ENCODE measurements around the gene AR.
"Not testable (repeated sequence)": the region's sequence is repeated elsewhere in the genome, so short reads cannot be mapped to it uniquely, and the experiment has no call there.

Gene AR

DNA sequence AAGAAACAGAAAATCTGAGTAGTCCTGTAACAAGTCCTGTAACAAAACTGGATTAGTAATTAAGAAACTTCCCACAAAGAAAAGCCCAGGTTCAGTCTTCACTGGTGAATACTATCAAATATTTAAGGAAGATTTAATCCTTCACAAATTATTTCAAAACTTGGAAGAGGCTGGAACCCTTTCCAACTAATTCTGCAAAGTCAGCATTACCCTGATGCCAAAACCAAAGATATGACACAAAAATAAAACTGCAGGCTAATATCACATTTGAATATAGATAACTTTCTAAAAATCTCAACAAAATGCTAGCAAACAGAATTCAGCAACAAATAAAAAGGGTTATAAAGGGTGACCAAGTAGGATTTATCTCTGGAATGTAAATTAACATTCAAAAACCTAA is 80.5 kb downstream of the AR start:
- DNase-seq (ENCODE audit: low read depth in 2 of 2), result no peak

DNA sequence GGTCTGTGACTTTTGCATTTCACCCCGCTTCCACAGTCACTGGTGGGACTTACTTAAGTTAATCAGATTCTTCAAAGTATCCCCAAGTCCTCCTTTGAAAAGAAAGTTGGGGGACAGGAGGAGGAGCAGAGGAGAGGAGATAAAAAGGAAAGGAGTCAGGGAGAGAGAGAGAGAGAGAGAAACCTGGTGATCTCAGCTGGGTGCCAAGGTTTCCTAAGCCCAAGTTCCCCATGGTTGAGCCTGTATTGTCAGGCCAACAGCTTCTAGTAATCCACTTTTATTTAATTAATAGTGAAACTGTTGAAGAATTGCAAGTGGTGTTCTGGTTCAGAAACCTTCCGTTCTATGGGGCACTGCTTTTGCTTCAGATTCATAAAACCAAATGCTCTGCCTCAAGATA is 91.6 kb downstream of the AR start:
- DNase-seq (ENCODE audit: low read depth in 2 of 2), result no peak

DNA sequence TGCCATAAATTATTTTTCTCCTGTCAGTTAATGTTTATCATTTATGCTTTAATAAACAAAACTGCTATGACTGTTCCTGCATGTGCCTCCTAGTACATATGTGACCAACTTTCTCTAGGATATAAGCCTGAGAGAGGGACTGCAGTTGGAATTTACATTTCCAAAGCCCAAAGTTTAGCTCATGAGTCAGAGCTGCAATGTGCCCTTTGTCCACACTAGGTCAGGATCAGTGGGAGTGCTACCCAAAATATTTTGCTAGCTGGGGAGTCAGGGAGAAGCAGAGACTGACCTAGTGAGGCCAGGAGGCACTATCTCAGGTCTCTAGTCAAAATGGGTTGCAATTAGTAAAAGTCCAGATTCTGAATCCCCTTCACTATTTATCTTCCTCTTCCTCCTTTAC is 92.7 kb downstream of the AR start:
- DNase-seq (ENCODE audit: low read depth in 2 of 2), result no peak

GRCh38 chrX:67637293-67637692 is 93.5 kb downstream of the AR start:
- not testable (repeated sequence) for DNase-seq (ENCODE audit: low read depth in 2 of 2)

DNA sequence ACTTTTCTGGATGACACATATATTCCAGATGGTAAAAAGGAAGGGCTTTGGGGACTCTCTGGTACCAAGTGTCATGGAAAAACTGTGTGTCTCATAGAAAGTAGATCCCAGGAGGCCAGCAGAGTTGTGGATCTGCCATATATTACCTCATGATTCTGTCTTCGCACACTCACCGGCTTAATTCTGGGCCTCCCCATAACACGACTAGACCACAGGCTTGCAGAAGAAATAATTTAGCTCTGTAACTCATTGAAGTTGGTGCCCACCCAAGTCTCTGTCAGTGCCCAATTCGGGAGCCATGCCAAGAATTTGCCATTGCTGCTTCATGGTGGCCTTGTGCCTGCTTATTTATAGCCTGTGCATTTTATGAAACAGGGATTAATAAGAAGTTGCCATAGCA is 104.5 kb downstream of the AR start:
- no peak for DNase-seq (ENCODE audit: low read depth in 2 of 2)

DNA sequence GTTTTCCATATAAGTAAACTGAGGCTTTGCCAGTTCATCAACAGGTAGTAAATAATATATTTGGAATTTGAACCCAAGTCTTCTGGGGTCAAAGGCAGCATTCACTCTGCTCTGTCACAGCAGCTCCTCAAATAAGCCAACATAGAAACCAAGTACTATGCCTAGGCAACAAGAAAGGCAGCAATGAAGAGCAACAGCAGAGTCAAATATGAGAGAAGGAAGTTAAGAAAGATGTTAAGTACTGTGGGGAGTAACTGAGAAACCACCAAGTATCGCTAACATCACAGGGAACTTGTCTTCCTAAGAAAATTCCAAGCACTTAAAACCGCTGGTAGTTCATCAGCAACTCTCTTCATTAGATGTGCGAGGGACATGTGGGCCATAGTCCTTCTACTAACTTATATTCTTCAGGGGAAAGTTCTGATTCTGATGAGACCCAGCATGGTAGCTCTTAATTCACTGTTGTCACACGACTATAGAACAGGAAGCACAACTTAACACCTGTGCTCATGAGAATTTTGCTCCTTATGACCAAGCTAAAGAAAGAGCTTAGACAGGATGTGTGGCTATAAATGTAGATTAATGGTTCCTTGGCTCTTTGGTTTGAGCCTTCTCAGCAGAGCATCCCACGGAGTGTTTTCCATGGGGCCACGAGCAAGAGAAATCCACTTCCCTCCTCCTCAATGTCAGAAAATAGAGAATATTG is 107.8 kb downstream of the AR start:
- no peak for DNase-seq (ENCODE audit: low read depth in 2 of 2)

DNA sequence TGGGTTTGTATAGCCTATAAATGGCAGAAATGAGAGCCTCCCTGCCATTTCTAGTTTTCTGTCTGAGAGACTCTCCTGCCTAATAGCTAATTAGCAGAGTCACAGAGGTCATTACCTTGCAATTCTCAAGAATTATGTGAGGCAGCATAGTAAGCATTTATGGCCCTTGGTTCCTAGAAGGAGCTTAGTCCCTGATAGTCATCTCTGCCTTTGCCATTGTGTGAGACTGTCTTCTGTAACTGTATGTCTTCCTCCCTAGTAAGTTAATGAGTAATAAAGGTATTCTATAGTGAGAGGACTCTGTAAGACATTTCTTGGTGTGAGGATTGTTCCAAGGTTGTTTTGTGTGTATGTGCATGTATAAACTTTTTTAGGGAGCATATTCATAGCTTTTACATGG is 108.7 kb downstream of the AR start:
- no peak for DNase-seq (ENCODE audit: low read depth in 2 of 2)

DNA sequence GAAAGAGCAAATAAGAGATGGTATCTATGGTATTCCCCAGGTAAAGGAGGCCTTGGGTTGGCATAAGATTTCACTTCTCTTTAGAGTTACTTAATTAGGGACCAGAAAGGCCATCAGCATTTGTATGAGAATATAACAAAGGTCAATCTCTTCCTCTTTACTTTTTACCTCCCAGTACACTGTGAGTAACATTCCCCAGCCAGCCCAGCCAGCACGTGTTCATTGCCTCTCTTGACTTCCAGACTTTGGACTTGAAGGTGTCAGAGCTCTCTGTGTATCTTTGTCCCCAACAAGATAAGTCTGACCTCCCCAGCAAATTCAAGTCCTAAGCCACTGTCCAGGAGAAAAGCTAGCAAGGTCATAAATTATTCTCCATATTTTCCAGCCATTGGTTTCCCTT is 110.5 kb downstream of the AR start:
- no peak for DNase-seq (ENCODE audit: low read depth in 2 of 2)

- DNase-seq (ENCODE audit: low read depth in 2 of 2), result no peak
These were observed 121.8 kb downstream of the AR start for GRCh38 chrX:67665583-67665982.

- DNase-seq (ENCODE audit: low read depth in 2 of 2), result not testable (repeated sequence)
These were observed 126.9 kb downstream of the AR start for GRCh38 chrX:67670717-67671116.

DNA sequence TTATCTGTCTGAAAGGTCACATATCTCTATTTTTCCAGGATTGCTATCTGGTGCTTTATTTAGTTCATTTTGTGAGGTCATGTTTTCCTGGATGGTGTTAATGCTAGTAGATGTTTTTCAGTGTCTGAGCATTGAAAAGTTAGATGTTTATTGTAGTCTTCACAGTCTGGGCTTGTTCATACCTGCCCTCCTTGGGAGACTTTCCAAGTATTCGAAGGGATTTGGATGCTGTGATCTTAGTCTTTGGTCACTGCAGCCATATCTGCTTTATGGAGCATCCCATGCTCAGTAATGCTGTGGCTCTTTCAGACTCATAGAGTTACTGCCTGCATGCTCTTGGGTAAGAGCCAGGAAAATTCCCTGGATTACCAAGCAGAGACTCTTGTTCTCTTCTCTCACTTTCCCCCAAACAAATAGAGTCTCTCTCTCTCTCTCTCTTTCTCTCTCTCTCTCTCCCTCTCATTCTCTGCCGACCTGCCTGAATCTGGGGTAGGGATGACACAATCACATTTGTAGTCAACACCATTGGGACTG is 130.0 kb downstream of the AR start:
- no peak for DNase-seq (ENCODE audit: low read depth in 2 of 2)

- DNase-seq (ENCODE audit: low read depth in 2 of 2), result no peak
These were observed 130.9 kb downstream of the AR start for GRCh38 chrX:67674741-67675140.

DNA sequence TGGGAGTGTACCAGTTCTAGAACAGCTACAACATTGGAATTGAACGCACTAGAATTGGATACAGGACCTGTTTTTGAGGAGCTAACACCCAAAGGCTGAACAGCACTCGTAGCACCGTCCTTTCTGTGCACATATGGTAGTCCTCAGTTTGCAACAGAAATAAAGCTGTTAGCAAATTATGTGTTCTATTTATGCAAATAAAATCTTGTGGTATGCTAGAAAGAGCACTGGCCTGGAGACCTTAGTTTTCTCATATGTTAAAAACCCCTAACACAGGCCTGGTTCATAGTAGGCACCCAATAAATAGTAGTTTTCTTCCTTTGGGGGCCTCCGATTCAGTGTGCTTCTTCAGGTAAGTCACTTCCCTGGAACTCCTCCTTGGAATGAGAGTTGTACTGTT is 140.3 kb downstream of the AR start:
- DNase-seq (ENCODE audit: low read depth in 2 of 2), result no peak

DNA sequence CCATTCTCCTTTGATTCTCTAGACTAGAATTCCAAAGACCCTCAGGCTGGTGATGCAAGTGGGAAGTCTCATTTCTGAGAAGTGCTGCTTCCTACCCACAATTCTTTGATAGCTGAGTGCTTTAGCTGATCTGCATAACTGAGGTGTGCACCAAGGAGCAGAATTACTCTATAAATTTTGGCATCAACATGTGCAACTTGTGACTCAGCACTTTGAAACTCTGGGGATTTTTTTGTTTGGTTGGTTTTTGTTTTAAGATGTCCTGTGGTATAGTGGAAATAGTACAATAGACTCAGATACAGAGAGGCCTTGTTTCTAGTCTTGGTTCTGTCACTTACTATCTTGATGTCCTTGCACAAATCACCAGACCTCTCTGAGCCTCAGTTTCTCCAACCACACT is 148.4 kb downstream of the AR start:
- no peak for DNase-seq (ENCODE audit: low read depth in 2 of 2)

DNA sequence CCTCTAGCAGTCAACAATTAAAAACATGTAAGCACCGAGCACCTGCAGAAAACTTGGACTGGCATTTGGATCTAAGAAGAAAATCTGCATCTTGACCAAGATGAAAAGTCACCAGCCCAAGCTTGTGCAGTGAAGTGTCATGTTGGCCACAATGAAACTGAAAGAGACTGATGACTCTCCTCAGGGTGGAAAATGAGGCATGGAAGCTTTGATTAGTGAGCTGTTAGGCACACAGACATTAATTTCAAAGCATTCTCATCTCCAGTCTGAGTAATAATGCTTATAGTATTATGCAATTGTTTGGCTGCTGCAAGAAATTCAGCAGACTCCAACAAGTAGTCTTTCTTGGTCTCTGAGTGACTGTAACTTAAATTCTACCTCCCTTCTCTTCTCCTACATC is 150.1 kb downstream of the AR start:
- no peak for DNase-seq (ENCODE audit: low read depth in 2 of 2)

DNA sequence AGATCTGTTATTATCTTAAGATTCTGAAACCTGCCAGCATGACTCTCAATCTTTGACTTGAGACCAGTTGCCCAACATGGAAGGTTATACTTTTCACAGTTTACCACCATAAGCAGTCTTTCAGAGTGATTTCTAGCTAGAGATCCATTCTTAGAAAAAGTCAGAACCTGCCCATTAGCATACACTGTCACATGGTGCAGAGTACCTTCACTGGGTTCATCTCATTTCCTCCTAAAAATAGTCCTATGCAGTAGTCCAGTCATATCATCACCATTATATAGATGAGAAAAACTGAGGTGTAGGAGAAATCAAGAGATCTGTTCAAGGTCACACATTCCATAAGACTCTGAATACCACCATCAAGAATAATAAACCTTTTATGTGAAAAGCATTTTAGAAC is 153.6 kb downstream of the AR start:
- no peak for DNase-seq (ENCODE audit: low read depth in 2 of 2)

- DNase-seq (ENCODE audit: low read depth in 2 of 2), result no peak
These were observed 156.8 kb downstream of the AR start for GRCh38 chrX:67700602-67701001.

- DNase-seq (ENCODE audit: low read depth in 2 of 2), result no peak
These were observed 170.2 kb downstream of the AR start for GRCh38 chrX:67714004-67714403.

DNA sequence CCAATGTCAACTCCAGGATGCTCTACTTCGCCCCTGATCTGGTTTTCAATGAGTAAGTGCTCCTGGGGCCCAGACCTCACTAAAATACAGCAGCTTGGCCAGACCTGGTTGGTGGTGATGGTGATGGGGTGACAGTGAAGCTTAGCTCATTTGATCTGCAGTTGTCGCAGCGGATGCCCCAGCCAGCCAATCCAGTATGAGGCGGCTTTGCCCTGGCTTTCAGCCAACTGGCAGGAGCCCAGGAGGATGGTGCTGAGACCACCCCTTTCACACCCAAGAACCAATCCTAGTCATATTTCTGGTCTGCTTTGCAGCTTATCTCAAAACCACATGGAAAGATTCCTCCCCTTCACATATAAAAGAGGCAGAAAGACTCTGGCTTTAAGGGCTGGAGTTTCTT is 173.8 kb downstream of the AR start:
- no peak for DNase-seq (ENCODE audit: low read depth in 2 of 2)

DNA sequence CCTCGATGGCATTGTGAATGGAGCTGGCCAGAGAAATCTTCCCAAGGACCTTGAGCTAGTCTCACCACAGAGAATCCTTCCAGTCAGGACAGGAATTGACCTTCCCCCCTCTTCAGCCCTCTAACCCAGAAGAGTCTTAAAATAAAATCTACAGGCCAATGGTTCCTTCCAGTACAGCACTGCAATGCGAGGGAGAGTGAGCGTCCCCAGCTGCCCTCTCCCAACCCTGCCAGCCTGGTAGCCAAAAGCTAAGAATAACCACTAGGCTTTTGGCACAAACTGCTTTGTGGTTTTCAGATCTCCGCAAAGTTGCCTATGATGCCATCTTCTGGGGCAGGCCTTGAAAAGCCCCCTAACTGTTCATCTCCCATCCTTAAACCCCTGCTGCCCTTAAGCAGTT is 175.1 kb downstream of the AR start:
- DNase-seq (ENCODE audit: low read depth in 2 of 2), result no peak

DNA sequence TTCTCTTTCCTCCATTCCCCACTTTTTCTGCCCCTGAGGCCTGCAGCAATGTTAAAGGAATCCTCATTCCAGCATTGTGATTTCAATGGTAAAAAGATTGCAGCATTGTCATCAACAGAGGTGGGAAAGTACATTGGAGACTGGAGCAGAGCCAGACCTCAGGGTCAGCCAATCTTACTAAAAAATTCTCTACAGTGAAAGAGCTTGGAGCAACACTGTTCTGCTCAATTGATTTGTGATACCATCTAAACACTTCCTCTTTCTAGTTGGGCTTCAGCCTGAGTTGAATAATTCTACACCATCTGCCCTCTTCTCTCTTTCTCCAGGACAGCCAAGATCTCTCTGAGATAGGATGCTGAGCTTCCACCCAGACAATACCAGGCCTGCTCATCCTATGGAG is 176.5 kb downstream of the AR start:
- no peak for DNase-seq (ENCODE audit: low read depth in 2 of 2)

DNA sequence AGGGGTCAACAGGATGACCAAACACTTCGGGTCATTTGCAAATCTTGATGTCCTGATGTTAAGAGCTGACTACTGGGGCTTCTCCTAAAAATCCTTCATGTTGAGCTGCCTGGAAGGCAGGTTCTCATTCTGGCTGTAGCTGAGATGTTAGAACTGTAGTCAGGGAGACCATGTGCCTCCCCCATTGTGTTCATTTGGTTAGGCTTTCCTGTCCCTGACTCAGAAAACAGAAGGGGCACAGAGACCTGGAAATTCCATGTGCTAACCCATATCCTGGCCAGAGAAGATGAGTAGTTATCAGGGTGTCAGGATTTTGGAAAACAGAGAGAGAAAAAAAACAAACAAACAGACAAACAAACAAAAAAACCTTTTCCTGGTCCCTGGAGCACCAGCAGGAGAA is 177.5 kb downstream of the AR start:
- no peak for DNase-seq (ENCODE audit: low read depth in 2 of 2)

DNA sequence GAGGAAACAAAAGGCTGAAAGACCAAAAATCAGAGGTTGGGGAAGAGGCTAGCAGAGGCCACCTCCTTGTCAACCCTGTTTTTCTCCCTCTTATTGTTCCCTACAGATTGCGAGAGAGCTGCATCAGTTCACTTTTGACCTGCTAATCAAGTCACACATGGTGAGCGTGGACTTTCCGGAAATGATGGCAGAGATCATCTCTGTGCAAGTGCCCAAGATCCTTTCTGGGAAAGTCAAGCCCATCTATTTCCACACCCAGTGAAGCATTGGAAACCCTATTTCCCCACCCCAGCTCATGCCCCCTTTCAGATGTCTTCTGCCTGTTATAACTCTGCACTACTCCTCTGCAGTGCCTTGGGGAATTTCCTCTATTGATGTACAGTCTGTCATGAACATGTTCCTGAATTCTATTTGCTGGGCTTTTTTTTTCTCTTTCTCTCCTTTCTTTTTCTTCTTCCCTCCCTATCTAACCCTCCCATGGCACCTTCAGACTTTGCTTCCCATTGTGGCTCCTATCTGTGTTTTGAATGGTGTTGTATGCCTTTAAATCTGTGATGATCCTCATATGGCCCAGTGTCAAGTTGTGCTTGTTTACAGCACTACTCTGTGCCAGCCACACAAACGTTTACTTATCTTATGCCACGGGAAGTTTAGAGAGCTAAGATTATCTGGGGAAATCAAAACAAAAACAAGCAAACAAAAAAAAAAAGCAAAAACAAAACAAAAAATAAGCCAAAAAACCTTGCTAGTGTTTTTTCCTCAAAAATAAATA is 179.9 kb downstream of the AR start:
- DNase-seq (ENCODE audit: low read depth in 2 of 2), result no peak

Data from stimulated activated CD4-positive, alpha-beta T cell treated with anti-CD3 and anti-CD28 coated beads, Interleukin-12 subunit alpha, Interleukin-12 subunit beta, amount 100 ng/mL, for 24 hours (primary cell).